HG03469 (cell line): ENCODE measurements around the gene ARHGEF28.

Experiments
- ATAC-seq: cut with Tn5 transposase; IDR thresholded peaks from one replicate; pipeline ENCODE4 v1.9.1; 2021; ENCODE audit warnings: mild to moderate bottlenecking, moderate library complexity, moderate number of reproducible peaks; ENCODE audit not compliant: unreplicated experiment

ARHGEF28 gene

DNA sequence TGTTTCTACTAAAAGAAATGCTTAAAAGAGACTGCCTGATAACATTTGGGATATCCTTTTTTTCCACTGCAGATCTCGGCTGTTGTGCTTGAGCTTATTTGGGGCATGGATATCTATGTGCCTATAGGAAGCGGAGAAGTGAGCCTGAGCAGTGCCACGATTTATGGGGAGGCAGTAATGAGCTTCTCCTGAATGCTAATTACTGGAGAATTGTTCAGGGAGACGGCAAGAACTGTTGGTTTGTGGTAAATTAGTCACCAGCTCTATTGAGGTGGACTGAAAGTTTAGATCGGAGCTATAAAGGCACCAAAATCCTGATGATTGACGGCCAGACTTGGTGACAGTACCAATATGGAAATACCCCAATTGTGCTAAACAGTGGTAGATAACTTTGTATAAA lies 186.5 kb downstream of the ARHGEF28 start:
- no peak for ATAC-seq

GRCh38 chr5:73812962-73813588 lies 187.1 kb downstream of the ARHGEF28 start:
- ATAC-seq = no peak

- no peak for ATAC-seq
Observed at GRCh38 chr5:73814233-73814846, 188.3 kb downstream of the ARHGEF28 start.

DNA sequence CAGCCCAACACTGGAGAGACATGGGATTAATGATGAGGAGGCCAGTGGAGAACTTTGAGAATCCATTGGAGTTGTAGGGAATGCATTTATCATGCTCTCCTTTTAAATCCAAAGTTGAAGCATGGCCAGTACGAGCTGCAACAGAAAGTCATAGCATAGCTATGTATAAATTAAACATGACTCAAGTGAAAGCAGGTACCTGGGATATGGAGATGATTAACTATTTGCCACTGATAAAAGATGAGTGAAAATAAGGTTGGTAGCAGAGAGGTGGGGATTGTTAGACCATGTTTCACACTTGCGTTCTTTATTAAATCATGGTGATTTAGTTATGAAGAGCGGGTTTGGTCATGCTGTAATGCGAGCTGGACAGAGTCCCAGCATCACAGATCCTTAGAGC lies 189.6 kb downstream of the ARHGEF28 start:
- no peak for ATAC-seq

GRCh38 chr5:73816656-73817420 lies 190.8 kb downstream of the ARHGEF28 start:
- no peak for ATAC-seq

- ATAC-seq = no peak
Observed at GRCh38 chr5:73818357-73818756, 192.4 kb downstream of the ARHGEF28 start.

GRCh38 chr5:73820326-73820725 lies 194.3 kb downstream of the ARHGEF28 start:
- no peak for ATAC-seq

DNA sequence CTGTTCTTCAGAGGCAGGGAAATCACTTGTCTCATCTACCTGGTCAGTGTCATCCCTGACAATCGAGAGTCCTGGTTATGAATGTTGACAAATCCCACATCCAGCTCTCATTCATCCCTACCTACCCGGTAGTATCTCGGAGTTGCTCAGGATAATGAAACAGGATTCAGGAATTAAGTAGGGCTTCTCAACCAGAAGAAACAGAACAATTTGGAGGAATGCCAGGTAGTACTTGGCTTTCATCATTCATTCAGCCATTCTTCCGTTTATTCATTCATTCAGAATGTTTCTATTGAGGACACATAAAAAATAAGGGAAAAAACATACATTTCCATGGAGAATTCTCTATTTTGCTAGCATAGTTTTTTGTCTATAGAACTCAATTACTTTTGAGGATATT lies 195.0 kb downstream of the ARHGEF28 start:
- ATAC-seq = no peak

GRCh38 chr5:73822278-73822988 lies 196.4 kb downstream of the ARHGEF28 start:
- ATAC-seq = no peak

GRCh38 chr5:73822989-73823339 lies 197.0 kb downstream of the ARHGEF28 start:
- no peak for ATAC-seq

GRCh38 chr5:73823508-73823925 lies 197.5 kb downstream of the ARHGEF28 start:
- ATAC-seq = no peak

DNA sequence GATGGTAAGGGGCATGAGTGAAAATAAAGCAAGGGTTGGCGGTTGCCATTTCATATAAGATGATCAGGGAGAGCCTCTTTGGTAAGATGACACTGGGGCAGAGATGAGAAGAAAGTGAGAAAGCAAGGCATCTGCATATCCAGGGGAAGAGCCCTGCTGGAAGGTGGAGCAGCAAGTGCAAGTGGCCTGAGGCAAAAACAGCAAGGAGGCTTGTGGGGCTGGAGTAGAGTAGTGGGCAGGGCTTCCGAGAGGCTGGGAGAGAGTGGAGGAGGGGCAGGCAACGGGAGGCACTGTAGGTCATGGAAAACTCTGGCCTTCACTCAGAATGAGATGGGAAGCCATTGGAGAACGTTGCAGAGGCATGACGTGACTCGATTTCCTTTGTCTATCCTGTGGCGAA lies 199.2 kb downstream of the ARHGEF28 start:
- no peak for ATAC-seq

DNA sequence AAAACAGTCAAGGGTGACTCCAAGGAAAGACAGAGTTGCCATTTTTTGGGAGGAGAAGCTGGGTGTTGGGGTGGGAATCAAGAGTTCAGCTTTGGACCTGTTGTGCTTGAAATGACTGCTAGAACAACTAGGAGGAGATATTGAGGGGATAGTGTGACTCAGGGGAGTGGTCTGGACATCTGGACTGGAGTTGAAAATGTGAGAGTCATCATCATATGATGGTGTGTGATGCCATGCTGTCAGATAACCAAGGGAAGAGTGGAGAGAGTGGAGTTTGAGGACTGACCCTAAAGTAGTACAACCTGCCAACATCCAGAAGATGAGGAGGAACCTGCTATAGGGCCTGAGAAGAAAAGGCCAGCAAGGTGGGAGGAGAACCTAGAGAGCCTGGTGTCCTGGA lies 199.7 kb downstream of the ARHGEF28 start:
- ATAC-seq = no peak

DNA sequence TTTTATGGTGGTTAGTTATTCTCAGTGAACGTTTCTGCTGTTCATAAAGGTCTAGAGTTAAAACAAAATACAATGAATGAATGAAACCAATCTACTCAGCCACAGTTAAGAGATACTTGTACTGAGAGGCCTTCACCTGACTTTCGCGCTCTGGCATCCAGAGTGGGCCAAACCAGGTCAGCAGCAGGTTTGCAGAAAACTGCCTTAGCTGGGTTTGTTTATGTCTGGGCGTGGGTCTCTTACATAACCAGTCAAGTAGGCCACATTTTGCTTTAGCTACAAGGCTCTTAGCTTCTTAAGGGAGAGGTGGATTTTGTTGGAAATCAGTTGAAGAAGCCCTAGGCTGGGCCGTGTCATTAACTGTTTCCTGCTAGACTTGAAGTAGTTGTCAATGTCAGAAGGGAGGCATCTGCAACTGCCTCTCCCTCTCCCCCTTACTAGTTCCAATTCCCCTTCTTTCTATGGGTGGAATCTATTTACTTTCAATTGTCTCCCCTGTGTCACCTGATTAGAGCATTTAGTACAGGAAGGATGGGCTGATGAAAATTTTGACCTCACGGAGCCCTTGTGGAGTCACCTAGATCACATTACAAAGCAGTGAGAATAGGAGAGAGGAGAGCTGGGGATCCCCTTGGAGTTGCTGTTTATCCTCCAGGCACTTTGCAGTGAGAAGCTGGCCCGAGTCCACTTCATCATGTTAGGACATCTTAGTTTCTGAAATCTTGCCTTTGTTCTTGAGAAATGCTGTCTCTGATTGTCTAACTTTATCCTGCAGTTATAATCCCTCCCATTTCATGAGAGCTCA lies 200.5 kb downstream of the ARHGEF28 start:
- no peak for ATAC-seq

- no peak for ATAC-seq
Observed at GRCh38 chr5:73827106-73827450, 201.1 kb downstream of the ARHGEF28 start.

- ATAC-seq = no peak
Observed at GRCh38 chr5:73828465-73828864, 202.5 kb downstream of the ARHGEF28 start.

- ATAC-seq = no peak
Observed at GRCh38 chr5:73830646-73831045, 204.7 kb downstream of the ARHGEF28 start.

- ATAC-seq = no peak
Observed at GRCh38 chr5:73831066-73831465, 205.1 kb downstream of the ARHGEF28 start.

DNA sequence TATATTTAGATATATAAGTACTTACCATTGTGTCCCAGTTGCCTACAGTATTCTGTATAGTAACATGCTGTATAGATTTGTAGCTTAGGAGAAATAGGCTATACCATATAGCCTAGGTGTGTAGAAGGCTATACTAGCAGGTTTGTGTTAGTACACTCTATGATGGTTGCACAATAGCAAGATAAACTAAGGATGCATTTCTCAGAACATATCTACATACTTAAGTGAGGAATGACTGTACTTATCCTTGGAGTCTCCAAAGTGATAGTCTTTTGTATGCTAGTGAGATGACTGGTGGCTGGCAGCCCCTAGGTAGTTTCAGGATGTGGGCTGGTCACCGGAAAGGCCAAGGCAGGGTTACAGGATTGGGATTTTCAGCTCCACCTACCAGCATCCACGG lies 208.7 kb downstream of the ARHGEF28 start:
- no peak for ATAC-seq

- no peak for ATAC-seq
Observed at GRCh38 chr5:73835726-73836125, 209.7 kb downstream of the ARHGEF28 start.

DNA sequence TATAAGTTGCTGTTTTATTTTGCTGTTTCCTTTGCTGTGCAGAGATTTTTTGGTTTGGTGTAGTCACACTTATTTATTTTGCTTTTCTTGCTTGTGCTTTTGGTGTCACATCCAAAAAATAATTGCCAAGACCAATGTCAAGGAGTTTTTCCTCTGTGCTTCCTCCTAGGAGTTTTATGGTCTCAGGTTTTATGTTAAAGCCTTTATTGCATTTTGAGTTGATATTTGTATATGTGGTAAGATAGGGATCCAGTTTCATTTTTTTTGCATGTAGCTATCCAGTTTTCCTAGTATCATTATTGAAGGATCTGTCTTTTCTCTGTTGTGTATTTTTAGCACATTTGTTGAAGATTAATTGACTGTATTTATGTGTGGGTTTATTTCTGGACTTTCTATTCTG lies 210.6 kb downstream of the ARHGEF28 start:
- no peak for ATAC-seq
